ENCODE measurements around the gene SPRED2.

The SPRED2 gene

DNA sequence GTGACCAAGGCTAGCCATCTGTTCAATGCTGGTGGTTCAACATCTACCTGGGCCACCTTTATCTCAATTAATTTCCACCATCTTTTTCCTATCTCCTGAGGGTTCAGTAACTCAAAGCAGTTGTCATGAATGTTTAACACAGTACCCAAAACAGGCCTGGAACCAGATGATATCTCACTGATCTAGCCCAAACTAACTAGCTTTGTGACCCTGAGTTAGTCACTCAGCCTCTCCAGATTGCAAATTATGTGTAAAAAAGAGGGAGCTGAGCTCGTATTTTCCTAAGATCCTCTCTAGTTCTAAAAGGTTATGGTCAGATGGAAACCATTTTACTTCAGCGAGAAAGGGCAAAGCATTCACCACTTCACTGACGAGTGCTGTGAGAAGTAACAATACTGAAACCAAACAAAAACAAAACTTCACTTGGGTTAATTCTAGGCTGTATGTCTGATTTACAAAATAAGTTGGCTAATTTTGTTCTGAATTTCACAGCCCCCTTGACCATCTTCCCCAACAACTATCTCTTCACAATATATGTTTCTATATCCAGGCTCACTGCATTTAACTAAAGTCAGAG lies 14.8 kb downstream of the SPRED2 start:
- H3K4me3 ChIP-seq (replicated peaks; ENCODE audit: insufficient read depth, low read length) = no peak overlapping the region
- TF ChIP-seq GABPA (IDR thresholded peaks at IDR 0.05; ENCODE audit: low read depth) (no peak), POLR2AphosphoS5 (IDR thresholded peaks at IDR 0.05; ENCODE audit: low read depth) (no peak), SPI1 (IDR thresholded peaks at IDR 0.05; ENCODE audit: borderline replicate concordance, low read depth) (no peak)
- TF ChIP-seq, protein P1, sequence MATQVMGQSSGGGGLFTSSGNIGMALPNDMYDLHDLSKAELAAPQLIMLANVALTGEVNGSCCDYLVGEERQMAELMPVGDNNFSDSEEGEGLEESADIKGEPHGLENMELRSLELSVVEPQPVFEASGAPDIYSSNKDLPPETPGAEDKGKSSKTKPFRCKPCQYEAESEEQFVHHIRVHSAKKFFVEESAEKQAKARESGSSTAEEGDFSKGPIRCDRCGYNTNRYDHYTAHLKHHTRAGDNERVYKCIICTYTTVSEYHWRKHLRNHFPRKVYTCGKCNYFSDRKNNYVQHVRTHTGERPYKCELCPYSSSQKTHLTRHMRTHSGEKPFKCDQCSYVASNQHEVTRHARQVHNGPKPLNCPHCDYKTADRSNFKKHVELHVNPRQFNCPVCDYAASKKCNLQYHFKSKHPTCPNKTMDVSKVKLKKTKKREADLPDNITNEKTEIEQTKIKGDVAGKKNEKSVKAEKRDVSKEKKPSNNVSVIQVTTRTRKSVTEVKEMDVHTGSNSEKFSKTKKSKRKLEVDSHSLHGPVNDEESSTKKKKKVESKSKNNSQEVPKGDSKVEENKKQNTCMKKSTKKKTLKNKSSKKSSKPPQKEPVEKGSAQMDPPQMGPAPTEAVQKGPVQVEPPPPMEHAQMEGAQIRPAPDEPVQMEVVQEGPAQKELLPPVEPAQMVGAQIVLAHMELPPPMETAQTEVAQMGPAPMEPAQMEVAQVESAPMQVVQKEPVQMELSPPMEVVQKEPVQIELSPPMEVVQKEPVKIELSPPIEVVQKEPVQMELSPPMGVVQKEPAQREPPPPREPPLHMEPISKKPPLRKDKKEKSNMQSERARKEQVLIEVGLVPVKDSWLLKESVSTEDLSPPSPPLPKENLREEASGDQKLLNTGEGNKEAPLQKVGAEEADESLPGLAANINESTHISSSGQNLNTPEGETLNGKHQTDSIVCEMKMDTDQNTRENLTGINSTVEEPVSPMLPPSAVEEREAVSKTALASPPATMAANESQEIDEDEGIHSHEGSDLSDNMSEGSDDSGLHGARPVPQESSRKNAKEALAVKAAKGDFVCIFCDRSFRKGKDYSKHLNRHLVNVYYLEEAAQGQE (IDR thresholded peaks at IDR 0.05; ENCODE audit: insufficient replicate concordance, low read depth) = no peak
- TF ChIP-seq, protein P2, sequence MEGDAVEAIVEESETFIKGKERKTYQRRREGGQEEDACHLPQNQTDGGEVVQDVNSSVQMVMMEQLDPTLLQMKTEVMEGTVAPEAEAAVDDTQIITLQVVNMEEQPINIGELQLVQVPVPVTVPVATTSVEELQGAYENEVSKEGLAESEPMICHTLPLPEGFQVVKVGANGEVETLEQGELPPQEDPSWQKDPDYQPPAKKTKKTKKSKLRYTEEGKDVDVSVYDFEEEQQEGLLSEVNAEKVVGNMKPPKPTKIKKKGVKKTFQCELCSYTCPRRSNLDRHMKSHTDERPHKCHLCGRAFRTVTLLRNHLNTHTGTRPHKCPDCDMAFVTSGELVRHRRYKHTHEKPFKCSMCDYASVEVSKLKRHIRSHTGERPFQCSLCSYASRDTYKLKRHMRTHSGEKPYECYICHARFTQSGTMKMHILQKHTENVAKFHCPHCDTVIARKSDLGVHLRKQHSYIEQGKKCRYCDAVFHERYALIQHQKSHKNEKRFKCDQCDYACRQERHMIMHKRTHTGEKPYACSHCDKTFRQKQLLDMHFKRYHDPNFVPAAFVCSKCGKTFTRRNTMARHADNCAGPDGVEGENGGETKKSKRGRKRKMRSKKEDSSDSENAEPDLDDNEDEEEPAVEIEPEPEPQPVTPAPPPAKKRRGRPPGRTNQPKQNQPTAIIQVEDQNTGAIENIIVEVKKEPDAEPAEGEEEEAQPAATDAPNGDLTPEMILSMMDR (IDR thresholded peaks at IDR 0.05; ENCODE audit: insufficient read depth, low read length) = no peak
- H3K27ac ChIP-seq (replicated peaks) = no peak overlapping the region
- DNase-seq (ENCODE audit: low read depth in 1 of 2, low spot score in 1 of 2) = no peak
- no peaks in the 10 kb centered on the region for H3K27me3 ChIP-seq (ENCODE audit: insufficient read depth, poor library complexity, severe bottlenecking)

DNA sequence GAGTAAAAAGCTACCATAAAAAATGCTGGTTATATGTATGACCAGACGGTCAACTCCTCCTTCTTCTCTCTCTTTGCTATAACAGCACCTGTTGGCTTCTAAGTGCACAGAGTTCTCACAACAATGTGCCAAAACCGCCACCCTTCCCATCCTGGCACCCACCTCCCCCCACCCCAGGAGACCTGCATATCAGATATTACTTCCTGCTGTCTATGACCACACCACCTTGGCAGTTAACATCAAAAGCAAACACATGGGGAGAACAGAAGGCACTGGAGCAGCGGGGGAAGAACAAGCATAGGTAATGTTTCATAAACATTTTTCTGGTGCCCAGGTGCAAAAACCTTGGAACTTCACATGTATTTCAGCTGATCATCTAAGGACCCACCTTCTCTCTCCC lies 15.5 kb downstream of the SPRED2 start:
- no peak overlapping the region for H3K4me3 ChIP-seq (replicated peaks; ENCODE audit: insufficient read depth, low read length)
- no peak for DNase-seq (ENCODE audit: low read depth in 1 of 2, low spot score in 1 of 2)
- H3K27me3 ChIP-seq (ENCODE audit: insufficient read depth, poor library complexity, severe bottlenecking) = no peaks in the 10 kb centered on the region
- TF ChIP-seq SPI1 (IDR thresholded peaks at IDR 0.05; ENCODE audit: borderline replicate concordance, low read depth) = no peak
- TF ChIP-seq, protein P1 (IDR thresholded peaks at IDR 0.05; ENCODE audit: insufficient replicate concordance, low read depth) = no peak
- TF ChIP-seq, protein P2 (IDR thresholded peaks at IDR 0.05; ENCODE audit: insufficient read depth, low read length) = no peak
- no peak for TF ChIP-seq POLR2AphosphoS5 (IDR thresholded peaks at IDR 0.05; ENCODE audit: low read depth)
- TF ChIP-seq GABPA (IDR thresholded peaks at IDR 0.05; ENCODE audit: low read depth) = no peak
- H3K27ac ChIP-seq (replicated peaks) = no peak overlapping the region

DNA sequence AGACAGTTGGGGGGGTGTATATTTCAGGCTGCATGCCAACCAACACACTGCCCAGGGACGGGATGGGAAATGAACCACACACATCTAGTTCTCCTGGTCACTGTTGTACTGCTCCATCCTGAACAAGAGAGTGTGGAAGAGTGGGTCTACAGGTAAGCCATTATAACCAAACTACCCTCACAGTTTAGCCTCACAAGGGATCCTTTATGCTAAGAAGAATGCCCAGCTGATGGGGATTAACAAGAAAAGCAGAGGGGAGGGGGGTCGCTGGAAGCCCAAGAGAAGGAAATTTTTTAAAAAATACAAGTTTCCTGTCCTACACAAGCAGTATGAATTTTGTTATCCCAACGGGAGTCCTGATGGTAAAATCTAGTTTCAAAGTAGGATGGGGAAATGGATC lies 16.1 kb downstream of the SPRED2 start:
- TF ChIP-seq, protein P2 (IDR thresholded peaks at IDR 0.05; ENCODE audit: insufficient read depth, low read length) = no peak
- TF ChIP-seq, protein P1 (IDR thresholded peaks at IDR 0.05; ENCODE audit: insufficient replicate concordance, low read depth) = no peak
- TF ChIP-seq SPI1 (IDR thresholded peaks at IDR 0.05; ENCODE audit: borderline replicate concordance, low read depth) (no peak), GABPA (IDR thresholded peaks at IDR 0.05; ENCODE audit: low read depth) (no peak), POLR2AphosphoS5 (IDR thresholded peaks at IDR 0.05; ENCODE audit: low read depth) (no peak)
- Histone ChIP-seq H3K4me3 (replicated peaks; ENCODE audit: insufficient read depth, low read length) (no peak overlapping the region), H3K27me3 (ENCODE audit: insufficient read depth, poor library complexity, severe bottlenecking) (no peaks in the 10 kb centered on the region), H3K27ac (replicated peaks) (no peak overlapping the region)
- DNase-seq (ENCODE audit: low read depth in 1 of 2, low spot score in 1 of 2) = no peak
